NCI-H510A treated with DMSO at 0.1 percent for 48 hours (cell line): ENCODE data around the gene ZGRF1.
"Not testable (repeated sequence)": the region's sequence is repeated elsewhere in the genome, so short reads cannot be mapped to it uniquely, and the experiment has no call there.

Experiments
- DNase-seq: peaks from one replicate; lab custom pipeline; 2025; lab: John Stamatoyannopoulos, UW

Gene ZGRF1

DNA sequence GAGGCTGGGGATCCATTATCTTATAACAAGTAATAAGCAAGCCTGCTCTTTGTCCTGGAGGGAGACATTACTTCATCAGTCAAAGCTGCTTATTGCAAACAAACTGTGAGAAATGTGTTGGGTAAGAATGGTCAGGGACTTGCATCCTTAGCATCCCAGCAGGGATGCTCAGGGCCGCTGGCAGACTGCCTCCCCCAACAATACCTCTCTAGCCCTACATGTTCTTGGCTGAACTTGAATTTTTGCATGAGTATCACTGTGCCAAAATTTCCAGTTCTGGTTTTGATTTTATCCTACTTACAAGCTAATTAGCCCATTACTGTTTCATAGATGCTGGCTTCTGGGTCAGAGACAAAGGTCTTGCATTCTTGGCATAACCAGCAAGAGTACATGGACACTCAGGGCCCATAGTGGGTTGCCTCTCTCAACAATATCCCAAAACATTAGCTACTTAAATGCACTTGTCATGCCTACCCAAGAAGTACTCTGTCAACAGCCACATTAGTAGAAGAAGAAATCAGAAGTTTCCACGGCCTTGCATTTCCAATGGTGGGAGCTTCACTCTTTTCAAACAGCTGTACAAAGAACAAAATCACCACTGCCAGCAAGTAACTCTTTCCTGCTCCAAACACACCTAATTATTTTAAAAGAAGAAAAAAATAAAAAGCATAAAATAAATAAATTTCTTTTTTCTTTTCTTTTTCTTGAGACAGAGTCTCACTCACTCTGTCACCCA is 78.9 kb downstream of the ZGRF1 start:
- DNase-seq: no peak

DNA sequence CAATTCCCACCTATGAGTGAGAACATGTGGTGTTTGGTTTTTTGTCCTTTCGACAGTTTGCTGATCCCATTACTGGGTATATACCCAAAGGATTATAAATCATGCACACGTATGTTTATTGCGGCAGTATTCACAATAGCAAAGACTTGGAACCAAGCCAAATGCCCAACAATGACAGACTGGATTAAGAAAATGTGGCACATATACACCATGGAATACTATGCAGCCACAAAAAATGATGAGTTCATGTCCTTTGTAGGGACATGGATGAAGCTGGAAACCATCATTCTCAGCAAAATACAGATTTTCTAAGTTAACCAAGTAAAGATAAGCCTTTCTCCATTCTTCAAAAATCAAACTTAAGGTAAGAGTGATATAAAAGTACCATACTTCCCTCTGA is 82.4 kb downstream of the ZGRF1 start:
- DNase-seq: not testable (repeated sequence)

DNA sequence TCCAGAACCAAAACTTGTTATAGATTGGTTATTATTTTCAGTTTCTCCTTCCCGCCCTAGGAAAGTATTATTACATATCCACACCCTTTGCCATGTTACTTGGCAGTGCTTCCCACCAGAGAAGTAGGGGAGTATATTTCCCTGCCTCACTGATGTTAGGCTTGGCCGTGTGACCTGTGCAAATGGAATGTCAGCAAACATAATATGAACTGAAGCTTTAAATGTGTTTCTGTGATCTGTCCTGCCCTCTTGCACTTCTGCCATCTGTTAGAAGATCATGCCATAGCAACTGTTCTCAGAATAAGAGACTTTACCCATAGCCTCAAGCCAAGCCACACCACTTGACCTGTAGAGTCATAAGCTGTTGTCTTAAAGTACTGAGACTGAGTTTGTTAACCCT is 84.0 kb downstream of the ZGRF1 start:
- DNase-seq: no peak

DNA sequence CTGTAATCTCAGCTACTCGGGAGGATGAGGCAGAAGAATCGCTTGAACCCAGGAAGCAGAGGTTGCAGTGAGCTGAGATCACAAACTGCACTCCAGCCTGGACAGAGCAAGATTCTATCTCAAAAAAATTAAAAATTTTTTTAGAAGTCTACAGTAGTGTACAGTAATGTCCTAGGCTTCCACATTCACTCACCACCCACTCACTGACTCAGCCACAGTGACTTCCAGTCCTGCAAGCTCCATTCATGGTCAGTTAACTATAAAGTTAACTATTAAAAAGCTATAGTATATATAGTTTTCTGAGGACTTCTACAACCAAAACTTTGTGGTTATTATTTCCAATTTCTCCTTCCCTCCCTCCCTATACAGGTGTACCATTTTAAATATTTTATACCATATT is 86.0 kb downstream of the ZGRF1 start:
- no peak for DNase-seq

- no peak for DNase-seq
Observed at GRCh38 chr4:112546476-112546875, 90.2 kb downstream of the ZGRF1 start.

DNA sequence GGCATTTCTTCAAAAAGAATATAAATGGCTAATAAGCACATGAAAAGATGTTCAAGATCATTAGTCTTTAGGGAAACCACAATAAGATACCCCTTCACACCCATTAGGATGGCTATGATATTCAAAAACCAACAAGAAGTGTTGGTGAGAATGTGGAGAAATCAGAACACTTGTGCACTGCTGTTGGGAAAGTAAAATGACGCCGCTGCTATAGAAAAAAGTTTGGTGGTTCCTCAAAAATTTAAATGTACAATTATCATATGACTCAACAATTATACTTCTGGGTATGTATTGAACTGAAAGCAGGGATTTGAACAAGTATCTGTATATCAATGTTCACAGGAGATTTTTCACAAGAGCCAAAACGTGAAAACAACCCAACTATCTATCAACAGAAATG is 91.4 kb downstream of the ZGRF1 start:
- no peak for DNase-seq

DNA sequence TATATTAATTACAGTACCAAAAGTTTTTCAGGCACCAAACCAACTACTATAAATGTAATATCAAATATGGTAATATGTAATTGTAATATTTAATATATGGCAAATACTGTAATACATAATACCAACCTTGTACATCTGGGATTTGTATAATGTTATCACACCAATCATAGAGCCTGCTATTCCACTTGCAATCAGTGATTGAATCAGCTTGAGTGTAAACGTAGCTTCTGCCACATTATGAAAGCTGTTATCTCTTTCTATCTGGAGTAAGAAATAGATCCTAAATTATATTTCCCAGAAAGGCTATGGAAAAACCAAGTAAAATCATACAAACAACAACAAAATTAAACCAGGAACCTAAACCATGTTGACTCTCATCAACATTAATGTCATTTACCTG is 96.0 kb downstream of the ZGRF1 start:
- DNase-seq: no peak

GRCh38 chr4:112536123-112536522 is 100.6 kb downstream of the ZGRF1 start:
- no peak for DNase-seq

- DNase-seq: no peak
Observed at GRCh38 chr4:112532267-112532666, 104.4 kb downstream of the ZGRF1 start.

- DNase-seq: no peak
Observed at GRCh38 chr4:112531146-112531545, 105.6 kb downstream of the ZGRF1 start.

DNA sequence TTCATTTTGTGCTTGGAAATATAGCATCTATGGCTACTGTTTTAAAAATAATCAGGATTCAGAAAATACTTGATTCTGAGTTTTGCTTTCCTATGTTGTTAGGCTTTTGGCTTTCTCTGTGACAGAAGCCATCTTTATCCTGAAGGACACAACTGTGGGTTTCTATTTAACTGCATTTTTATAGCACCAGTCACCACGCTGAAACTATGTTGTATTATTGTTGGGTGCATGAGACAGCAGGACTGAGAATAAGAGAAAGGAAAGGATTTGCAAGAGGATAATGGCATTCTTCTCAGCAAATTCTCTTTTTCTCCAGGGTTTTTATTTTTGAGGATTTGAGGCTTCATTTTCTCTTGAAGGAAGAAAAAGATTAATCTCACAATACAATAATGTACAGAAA is 110.6 kb downstream of the ZGRF1 start:
- no peak for DNase-seq

DNA sequence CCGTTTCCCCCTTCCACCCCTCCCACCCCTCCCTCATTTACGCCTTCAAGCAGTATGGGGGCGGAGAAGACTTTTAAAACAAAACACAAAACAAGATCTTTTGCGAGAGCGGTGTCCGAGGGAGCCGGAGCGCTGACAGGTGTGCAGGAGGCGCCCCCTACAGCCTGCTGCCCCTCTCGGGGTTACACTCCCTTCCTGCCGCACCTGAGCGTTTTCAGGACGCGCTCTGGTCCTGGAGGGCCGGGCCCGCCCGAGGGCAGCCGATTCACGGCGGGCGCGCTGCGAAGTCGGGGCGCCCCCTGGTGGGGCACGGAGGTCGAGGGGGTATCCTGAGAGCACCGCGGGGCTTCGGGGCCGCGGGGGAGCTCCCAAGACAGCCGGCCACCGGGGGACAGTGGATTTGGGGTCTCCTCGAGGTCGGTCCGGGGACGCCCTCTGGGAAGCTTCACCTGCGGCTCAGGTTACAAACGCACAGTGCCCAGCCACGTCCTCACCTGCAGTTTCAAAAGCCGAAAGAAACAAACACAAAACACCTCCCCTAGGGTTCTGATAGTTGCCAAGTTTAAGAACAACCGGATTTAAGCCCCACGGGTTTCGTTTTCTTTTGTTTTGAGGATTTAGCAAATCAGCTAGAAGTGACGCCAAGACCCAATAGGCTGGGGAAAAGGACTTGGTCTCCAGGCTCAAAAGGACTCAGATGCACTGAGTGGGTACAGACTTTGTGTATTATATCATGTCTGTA is 112.8 kb downstream of the ZGRF1 start:
- peak; percentile 69 for DNase-seq

GRCh38 chr4:112523008-112523721 is 113.5 kb downstream of the ZGRF1 start:
- no peak for DNase-seq

DNA sequence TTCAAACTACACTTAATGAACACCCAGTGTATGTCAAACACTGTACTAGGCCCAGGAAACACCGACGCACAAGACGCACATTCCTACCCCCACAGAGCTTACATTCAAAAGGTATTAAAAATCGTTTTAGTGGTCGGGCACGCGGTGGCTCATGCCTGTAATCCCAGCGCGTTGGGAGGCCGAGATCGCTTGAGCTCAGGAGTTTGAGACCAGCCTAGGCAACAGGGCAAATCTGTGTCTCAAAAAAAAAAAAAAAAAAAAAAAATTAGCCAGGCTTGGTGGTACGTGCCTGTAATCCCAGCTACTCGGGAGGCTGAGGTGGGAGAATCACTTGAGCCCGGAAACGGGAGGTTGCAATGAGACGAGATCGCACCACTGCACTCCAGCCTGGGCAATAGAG is 114.3 kb downstream of the ZGRF1 start:
- DNase-seq: not testable (repeated sequence)

- DNase-seq: no peak
Observed at GRCh38 chr4:112521123-112522023, 115.3 kb downstream of the ZGRF1 start.

- no peak for DNase-seq
Observed at GRCh38 chr4:112520598-112521122, 116.0 kb downstream of the ZGRF1 start.

GRCh38 chr4:112519689-112520597 is 116.8 kb downstream of the ZGRF1 start:
- DNase-seq: no peak

GRCh38 chr4:112518675-112519074 is 118.0 kb downstream of the ZGRF1 start:
- DNase-seq: no peak

DNA sequence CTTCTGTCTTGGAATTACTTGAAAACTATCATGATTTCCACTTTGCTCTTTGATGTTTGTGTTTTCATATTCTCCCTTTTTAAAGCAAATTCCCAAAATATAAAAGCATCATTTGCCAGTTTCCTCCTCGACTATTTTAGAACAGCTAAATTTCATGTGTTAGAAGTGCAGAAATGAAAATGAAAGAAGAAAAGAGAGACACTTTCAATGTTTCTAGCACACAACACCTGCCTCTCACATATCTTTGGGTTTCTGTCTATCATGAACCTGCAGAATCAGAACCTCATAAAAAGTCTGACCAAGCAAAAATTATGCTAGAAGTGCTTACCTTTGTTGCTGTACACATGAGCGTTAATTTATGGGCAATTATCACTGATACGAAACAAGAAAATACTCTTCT is 118.8 kb downstream of the ZGRF1 start:
- DNase-seq: no peak

DNA sequence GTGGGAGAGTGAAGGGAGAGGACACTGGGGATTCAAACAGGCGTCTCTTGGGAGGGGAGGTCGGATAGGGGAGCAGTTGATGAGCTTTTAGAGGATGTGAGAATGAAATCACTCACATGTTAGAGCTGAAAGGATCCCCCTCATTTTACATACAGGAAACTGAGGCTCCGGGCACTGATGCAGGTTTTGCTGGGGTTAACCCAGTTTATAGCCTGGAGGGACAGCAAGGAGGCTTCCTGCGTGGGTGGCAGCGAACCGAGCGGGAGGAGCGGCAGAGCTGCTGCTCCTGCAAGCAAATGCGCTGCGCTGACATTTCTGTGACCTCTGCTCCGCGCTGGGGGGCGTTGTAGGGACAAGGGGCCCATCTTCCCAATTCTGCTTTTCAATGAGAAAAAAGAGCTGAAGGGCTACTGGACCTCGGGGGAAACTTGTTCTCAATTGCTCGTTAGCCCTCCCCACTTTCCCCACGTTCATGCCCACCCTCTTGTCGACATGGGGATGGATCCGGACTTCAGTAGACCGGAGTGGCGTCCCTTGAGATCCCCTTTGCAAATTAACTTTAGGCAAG is 119.6 kb downstream of the ZGRF1 start:
- no peak for DNase-seq
